SK-MEL-5 (cell line): ENCODE results near the gene TEAD1. TPM values are rescaled to one million over a fixed set of nuclear protein-coding genes. Genes with fewer than 3 reads are reported as not detected.
"Not testable (repeated sequence)": the region's sequence is repeated elsewhere in the genome, so short reads cannot be mapped to it uniquely, and the experiment has no call there.

Source experiments
- DNase-seq: peaks from one replicate; pipeline ENCODE4 v3.0.0-alpha.2; 2016; ENCODE audit warnings: low read depth, low spot score
- in situ Hi-C: cut with HindIII; loops from 2 replicates; pipeline ENCODE4 v1.10.0; 2016; ENCODE audit warnings: low sequenced_read_pairs, high pct_unique_total_duplicates, low pct_unique_long_range_greater_than_20kb
- total RNA-seq: library from RNA; depleted of rRNA; stranded (reverse); fragments of >200 nt; shearing (Covaris generic); gene quantifications from 2 replicates; pipeline ENCODE4 v1.2.3, GENCODE V29; 2014

The TEAD1 gene
- total RNA-seq, 1 experiment from 2014 or later, result 55.0 TPM

GRCh38 chr11:12744826-12745502 lies 70.7 kb downstream of the TEAD1 start:
- in situ Hi-C loops, result no loop called here
- no peak for DNase-seq

GRCh38 chr11:12745787-12746186 lies 71.6 kb downstream of the TEAD1 start:
- in situ Hi-C loops, result no loop called here
- no peak for DNase-seq

- DNase-seq, result peak; percentile 9
- in situ Hi-C loops, result no loop called here
Measured at GRCh38 chr11:12746593-12747097, 72.4 kb downstream of the TEAD1 start.

DNA sequence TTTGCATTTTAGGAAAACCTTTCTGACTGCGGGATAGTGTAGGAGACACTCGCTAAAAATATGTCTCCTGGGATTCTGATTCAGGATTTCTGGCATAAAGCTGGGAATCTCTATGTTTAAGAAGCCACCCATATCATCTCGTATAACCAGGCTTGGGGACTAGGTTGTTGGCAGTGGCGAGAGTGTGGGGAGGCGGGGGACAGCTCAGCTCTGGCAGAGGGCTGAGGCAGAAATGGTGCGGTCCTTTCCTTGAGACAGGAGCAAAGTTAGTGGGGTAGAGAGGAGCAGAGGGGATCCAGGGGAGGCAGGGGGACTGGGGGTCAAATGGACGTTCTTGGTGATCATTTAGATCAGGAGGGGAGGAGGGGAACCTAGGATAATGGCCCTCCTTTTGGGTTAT lies 74.3 kb downstream of the TEAD1 start:
- DNase-seq, result no peak
- in situ Hi-C loops, result no loop called here

- DNase-seq, result no peak
- in situ Hi-C loops, result no loop called here
Measured at GRCh38 chr11:12749442-12749841, 75.2 kb downstream of the TEAD1 start.

GRCh38 chr11:12750181-12750580 lies 76.0 kb downstream of the TEAD1 start:
- DNase-seq, result no peak
- in situ Hi-C loops, result no loop called here

DNA sequence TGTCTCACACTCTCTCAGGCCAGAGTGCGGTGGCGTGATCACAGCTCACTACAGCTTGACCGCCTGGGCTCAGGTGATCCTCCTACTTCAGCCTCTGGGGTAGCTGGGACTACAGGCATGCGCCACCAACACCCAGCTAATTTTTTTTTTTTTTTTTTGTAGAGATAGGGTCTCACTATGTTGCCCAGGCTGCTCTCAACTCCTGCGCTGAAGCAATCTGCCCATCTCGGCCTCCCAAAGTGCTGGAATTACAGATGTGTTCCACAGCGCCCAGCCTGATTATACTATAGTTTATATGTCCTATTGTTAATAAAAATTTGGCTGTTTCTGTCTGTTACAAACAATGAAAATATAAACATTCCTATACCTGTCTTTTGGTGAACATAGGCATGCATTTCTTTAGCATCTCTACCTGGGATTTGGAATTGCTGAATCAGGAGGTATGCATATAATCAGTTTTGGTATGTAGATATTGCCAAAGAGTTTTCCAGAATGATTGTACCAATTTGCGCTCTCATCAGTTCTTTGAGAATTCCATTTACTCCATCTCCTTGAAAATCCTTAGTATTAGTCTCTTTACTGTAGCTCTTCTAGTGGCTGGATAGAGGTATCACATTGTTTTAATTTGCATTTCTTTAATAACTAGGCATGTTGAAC lies 78.8 kb downstream of the TEAD1 start:
- DNase-seq, result no peak
- in situ Hi-C loops, result no loop called here

DNA sequence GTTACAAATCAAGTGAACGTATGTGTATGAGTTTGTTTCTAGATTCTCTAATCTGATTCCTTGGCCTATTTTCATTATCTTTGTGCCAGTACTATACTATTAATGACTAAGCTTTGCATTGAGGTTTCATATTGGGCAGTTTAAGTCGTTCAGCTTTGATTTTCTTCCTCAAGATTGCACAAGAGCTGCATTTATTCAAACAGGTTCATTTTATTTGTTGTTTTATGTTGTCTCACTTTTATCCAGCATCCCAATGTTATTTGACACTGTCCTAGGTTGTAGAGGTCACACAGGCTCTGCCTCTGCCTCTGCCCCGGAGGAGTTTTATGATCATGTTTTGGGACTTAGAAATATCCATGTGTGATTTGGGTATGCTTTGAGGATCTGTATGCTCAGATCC lies 79.8 kb downstream of the TEAD1 start:
- in situ Hi-C loops, result no loop called here
- DNase-seq, result no peak

DNA sequence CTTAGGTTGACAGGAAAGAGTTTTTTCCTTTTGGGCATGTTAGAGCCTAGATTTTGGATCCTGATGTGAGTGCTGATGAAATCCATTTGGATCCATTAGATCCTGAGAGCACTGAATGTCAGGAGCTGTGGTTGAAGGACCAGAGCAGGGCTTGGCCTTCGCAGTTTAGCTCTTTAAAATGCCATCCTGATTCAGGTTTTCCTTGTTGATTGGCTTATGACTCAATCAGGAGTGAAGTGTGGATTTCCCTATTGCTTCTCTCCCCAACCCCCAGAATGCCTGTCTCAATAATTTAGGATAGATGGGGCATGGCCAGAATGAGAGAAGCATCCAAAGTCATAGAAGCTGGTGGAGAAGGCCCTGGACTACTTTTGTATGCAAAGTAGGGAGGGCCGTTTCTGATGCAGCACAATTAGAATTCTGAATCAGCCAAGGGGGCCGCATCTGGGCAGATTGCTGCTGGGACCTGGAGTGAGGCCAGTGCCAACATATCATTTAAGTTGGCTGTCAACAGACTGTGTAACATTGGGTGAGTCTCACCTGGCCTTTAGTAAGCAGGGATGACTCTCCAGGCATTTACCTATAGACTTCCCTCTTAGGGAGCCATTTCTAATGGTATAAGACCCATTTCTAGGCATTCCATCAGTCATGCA lies 80.5 kb downstream of the TEAD1 start:
- no peak for DNase-seq
- in situ Hi-C loops, result no loop called here

DNA sequence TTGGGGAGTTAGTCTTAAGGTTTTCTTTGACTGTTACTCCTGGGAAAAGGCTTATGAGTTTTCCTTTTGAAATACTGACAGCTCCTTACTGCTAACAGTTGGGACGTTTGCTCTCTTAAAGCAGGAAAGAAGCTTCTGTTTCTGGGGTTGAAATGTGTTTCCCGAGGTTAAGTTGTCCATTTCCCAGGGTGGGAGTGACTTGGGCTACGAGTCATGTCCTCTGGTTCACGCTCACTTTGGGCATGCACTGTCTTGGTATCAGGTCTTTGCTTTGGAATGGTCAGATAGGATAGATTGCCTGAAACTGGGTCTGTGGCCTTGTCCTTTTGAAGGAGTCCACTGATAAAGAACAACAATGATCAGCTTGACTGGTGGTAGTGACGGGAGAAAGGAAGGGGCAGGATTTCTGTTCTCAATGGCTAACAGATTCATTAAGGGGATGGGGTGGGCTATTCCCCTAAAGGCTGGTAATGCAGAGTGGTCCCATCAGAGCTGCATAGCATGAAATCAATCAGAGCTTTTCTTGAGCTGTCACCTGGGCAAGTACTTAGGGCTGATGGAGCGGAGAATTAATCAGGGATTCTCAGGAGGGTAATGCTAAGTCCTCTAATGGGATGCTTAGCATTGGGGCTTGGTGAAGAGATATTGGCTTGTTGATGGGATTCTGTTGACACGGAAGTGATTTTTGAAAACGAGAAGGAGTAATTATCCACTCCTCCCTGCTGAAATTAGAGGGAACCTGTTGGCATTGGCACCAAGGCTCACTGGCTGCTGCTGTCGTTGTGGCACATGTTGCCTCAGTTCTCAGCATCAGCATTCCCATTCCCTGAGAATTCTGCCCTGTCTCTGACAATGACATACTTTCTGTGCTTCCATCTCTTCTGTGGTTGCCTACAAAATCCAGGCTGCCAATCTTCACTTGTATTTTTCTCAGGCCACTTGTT lies 81.6 kb downstream of the TEAD1 start:
- in situ Hi-C loops, result no loop called here
- DNase-seq, result no peak

DNA sequence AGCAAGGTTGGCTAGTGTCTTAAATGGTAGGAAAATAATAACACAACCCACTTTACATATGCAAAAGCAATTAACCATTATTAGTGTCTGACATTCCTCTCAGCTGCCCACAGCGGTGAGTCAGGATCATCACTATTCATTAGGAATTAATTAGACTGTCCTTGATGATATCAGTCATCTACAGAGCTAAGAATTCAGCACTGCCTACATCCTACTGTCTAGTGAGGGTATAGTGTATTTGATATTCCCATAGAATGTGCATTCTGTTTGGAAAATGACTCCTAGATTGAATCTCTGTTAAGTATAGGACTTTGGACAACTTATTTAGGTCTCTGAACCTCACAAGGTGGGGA lies 82.2 kb downstream of the TEAD1 start:
- DNase-seq, result no peak
- in situ Hi-C loops, result no loop called here

GRCh38 chr11:12756867-12757266 lies 82.6 kb downstream of the TEAD1 start:
- no peak for DNase-seq
- in situ Hi-C loops, result no loop called here

DNA sequence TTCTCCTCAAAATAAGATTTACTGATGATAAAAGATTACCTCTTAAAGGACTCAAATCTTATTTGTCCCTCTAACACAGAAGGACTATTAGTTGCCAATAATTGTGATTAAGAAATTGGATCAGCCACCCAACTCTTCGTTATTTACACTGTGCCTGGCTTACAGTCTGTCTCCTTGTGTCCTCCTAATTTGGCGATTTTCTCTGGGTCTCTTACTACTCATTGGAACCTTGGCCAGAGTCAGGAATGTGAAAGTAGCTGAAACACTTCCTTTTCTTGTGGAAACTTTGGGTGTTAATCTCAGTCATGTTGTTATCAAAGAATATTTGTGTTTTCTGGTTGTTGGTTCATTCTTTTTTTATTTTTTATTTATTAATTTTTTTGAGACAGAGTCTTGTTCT lies 83.2 kb downstream of the TEAD1 start:
- in situ Hi-C loops, result no loop called here
- no peak for DNase-seq

- in situ Hi-C loops, DNase-seq: not testable (repeated sequence)
Measured at GRCh38 chr11:12758117-12758516, 83.9 kb downstream of the TEAD1 start.

DNA sequence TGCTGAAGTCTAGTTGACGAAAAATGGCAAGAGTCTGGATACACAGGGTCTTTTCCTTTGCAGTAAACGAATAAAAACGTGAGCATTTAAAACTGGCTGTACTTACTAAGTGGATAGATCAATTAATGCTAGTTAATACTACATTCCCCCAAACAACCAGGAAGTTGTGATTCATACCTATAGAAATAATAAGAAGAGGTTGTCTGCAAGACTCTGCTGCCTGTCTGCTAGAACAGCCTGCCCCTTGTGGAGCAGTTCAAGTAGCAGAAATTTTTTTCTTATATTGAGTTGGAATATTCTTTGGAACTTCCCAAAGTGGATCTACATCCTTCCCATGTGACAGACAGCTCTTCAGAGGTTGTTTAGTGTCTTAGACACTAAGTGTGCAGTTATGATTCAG lies 86.8 kb downstream of the TEAD1 start:
- in situ Hi-C loops, result no loop called here
- peak; percentile 50 for DNase-seq

DNA sequence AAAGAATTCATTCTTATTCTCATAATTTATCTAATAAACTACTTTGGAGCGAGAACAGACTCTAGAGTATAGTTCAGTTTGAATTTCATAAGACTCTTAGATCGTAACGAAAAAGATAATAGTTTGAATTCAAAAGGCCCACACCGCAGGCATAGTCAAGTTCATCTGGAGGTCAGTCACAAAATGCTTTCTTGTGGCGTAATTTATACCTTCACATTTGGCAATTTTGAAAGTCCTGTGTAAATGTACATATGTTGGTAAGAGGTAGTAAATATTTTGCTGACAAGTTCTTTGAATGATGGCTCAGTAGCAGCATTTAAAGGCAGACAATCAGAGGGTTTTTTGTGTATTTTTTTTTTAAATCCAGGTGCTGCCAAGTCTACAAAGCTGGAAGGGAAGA lies 88.1 kb downstream of the TEAD1 start:
- in situ Hi-C loops, result no loop called here
- DNase-seq, result no peak

- in situ Hi-C loops, result no loop called here
- no peak for DNase-seq
Measured at GRCh38 chr11:12762696-12763324, 88.6 kb downstream of the TEAD1 start.
